ENCODE measurements around the gene PTPN9.
"Not testable (repeated sequence)": the region's sequence is repeated elsewhere in the genome, so short reads cannot be mapped to it uniquely, and the experiment has no call there.

Gene PTPN9

GRCh38 chr15:75565062-75565970 lies 13.8 kb downstream of the PTPN9 start:
- no peak for TF ChIP-seq CTCF (conservative IDR thresholded peaks at IDR 0.05; ENCODE audit: low read depth)
- H3K27ac ChIP-seq: no peak overlapping the region
- CTCF ChIA-PET: interaction anchor here (0.6 kb wide), 1 partner anchor 72 kb away, joined by 4 read pairs; no protein-coding TSS in a partner anchor
- POLR2A ChIA-PET (ENCODE audit: low non-redundant PET): no interaction called here
- no peak for DNase-seq (ENCODE audit: low spot score)

GRCh38 chr15:75561888-75562287 lies 17.2 kb downstream of the PTPN9 start:
- ChIA-PET CTCF (interaction anchor here (0.6 to 0.7 kb wide), 3 partner anchors 9 to 209 kb away, joined by 3 to 8 read pairs (median 5); no protein-coding TSS in a partner anchor), POLR2A (ENCODE audit: low non-redundant PET) (no interaction called here)
- no peak overlapping the region for H3K27ac ChIP-seq

GRCh38 chr15:75559360-75559759 lies 19.8 kb downstream of the PTPN9 start:
- CTCF ChIA-PET; H3K27ac ChIP-seq; DNase-seq (ENCODE audit: low spot score); POLR2A ChIA-PET (ENCODE audit: low non-redundant PET): not testable (repeated sequence)

More at GRCh38 chr15:75561888-75562287, 17.2 kb downstream of the PTPN9 start:
- DNase-seq (ENCODE audit: low spot score): no peak
- no peak for TF ChIP-seq CTCF (conservative IDR thresholded peaks at IDR 0.05; ENCODE audit: low read depth)

- DNase-seq (ENCODE audit: low spot score); POLR2A ChIA-PET (ENCODE audit: low non-redundant PET); H3K27ac ChIP-seq: not testable (repeated sequence)
- CTCF ChIA-PET: interaction anchor here (0.6 kb wide), 1 partner anchor 98 kb away, joined by 6 read pairs; no protein-coding TSS in a partner anchor
Measured at GRCh38 chr15:75558955-75559354, 20.2 kb downstream of the PTPN9 start.

GRCh38 chr15:75554717-75555116 lies 24.4 kb downstream of the PTPN9 start:
- no peak for DNase-seq (ENCODE audit: low spot score)
- no peak for TF ChIP-seq CTCF (conservative IDR thresholded peaks at IDR 0.05; ENCODE audit: low read depth)
- CTCF ChIA-PET: interaction anchor here (0.6 to 0.7 kb wide), 2 partner anchors 14 to 65 kb away, joined by 4 read pairs; no protein-coding TSS in a partner anchor
- POLR2A ChIA-PET (ENCODE audit: low non-redundant PET): no interaction called here
- H3K27ac ChIP-seq: no peak overlapping the region

- no peak for TF ChIP-seq CTCF (conservative IDR thresholded peaks at IDR 0.05; ENCODE audit: low read depth)
Measured at GRCh38 chr15:75553659-75554058, 25.5 kb downstream of the PTPN9 start.

GRCh38 chr15:75551091-75551490 lies 28.0 kb downstream of the PTPN9 start:
- ChIA-PET POLR2A (ENCODE audit: low non-redundant PET) (no interaction called here), CTCF (no interaction called here)
- DNase-seq (ENCODE audit: low spot score): no peak
- no peak overlapping the region for H3K27ac ChIP-seq
- no peak for TF ChIP-seq CTCF (conservative IDR thresholded peaks at IDR 0.05; ENCODE audit: low read depth)

More at GRCh38 chr15:75553659-75554058, 25.5 kb downstream of the PTPN9 start:
- ChIA-PET POLR2A (ENCODE audit: low non-redundant PET) (no interaction called here), CTCF (no interaction called here)
- H3K27ac ChIP-seq: no peak overlapping the region
- no peak for DNase-seq (ENCODE audit: low spot score)

Data from RWPE1 (cell line).